AG04450 (cell line): ENCODE data around the gene PTGDR2. TPM values are rescaled to one million over a fixed set of nuclear protein-coding genes. Genes with fewer than 3 reads are reported as not detected.

Source experiments
- CTCF ChIA-PET: fragments of 300-600, 350-600 bp; formaldehyde crosslinking; extraction: SDS; loops from one replicate; lab custom pipeline; 2022; ENCODE audit warnings: antibody characterized with exemption, inconsistent platforms; lab: Charles Lee
- POLR2A ChIA-PET: fragments of 350-600 bp; formaldehyde crosslinking; extraction: SDS; loops from one replicate; lab custom pipeline; 2021; ENCODE audit warnings: antibody characterized with exemption, inconsistent platforms; lab: Yijun Ruan, JAX
- DNase-seq: peaks from one replicate; pipeline ENCODE4 v3.0.0-alpha.2; 2011; ENCODE audit warnings: low read depth, low spot score
- H3K27ac ChIP-seq: one replicate; pipeline ENCODE4 v1.5.1; 2012; ENCODE audit warnings: low read depth, low read length, control low read depth
- H3K27me3 ChIP-seq: one replicate; pipeline ENCODE4 v1.6.0; 2012; ENCODE audit warnings: low read length; ENCODE audit not compliant: control insufficient read depth, insufficient read depth
- H3K4me3 ChIP-seq: 2 replicates; pipeline ENCODE4 v1.5.1; 2011; ENCODE audit warnings: mild to moderate bottlenecking, low read depth, low read length, control low read depth
- H3K9me3 ChIP-seq: 2 replicates; pipeline ENCODE4 v1.5.1; 2012; ENCODE audit warnings: low read length; ENCODE audit not compliant: control insufficient read depth, insufficient read depth
- CTCF ChIP-seq: IDR thresholded peaks from 2 replicates; pipeline ENCODE4 v1.5.1; 2011; ENCODE audit warnings: low read depth, low read length, control low read depth, inconsistent platforms
- polyA plus RNA-seq: library from polyadenylated mRNA; depleted of rRNA; stranded (reverse); fragments of >200 nt; gene quantifications from 2 replicates; pipeline ENCODE4 v1.2.3, GENCODE V29; 2011

PTGDR2 gene
- polyA plus RNA-seq, 1 experiment: 0.92 TPM

- H3K4me3 ChIP-seq: no peak overlapping the region
- H3K27me3 ChIP-seq: peaks cover 6% of the 10 kb centered on the region
- no peak for TF ChIP-seq CTCF
- H3K27ac ChIP-seq: no peak overlapping the region
- no peak for DNase-seq
- ChIA-PET POLR2A (no interaction called here), CTCF (interaction anchor here (1.7 to 1.9 kb wide), 2 partner anchors 18 to 38 kb away, joined by 4 to 5 read pairs; no protein-coding TSS in a partner anchor)
- no peaks in the 10 kb centered on the region; the same call in 1 of the 2 replicates for H3K9me3 ChIP-seq
Measured at GRCh38 chr11:60869451-60869825, 13.7 kb upstream of the PTGDR2 start.

GRCh38 chr11:60868682-60869450 is 13.1 kb upstream of the PTGDR2 start:
- ChIA-PET CTCF (interaction anchor here (0.9 to 1.9 kb wide), 4 partner anchors 13 to 38 kb away, joined by 3 to 5 read pairs (median 4); partner anchors contain the start of gene PTGDR2), POLR2A (no interaction called here)
- TF ChIP-seq CTCF: no peak
- H3K9me3 ChIP-seq: no peaks in the 10 kb centered on the region; the same call in 1 of the 2 replicates
- H3K4me3 ChIP-seq: no peak overlapping the region
- DNase-seq: no peak
- H3K27me3 ChIP-seq: peaks cover 10% of the 10 kb centered on the region
- H3K27ac ChIP-seq: no peak overlapping the region

GRCh38 chr11:60867871-60868681 is 12.3 kb upstream of the PTGDR2 start:
- POLR2A ChIA-PET: interaction anchor here (0.6 kb wide), 1 partner anchor 13 kb away, joined by 3 read pairs; no protein-coding TSS in a partner anchor
- no peak for TF ChIP-seq CTCF
- Histone ChIP-seq H3K27me3 (peaks cover 10% of the 10 kb centered on the region), H3K9me3 (no peaks in the 10 kb centered on the region; the same call in 1 of the 2 replicates), H3K27ac (no peak overlapping the region), H3K4me3 (no peak overlapping the region)
- no peak for DNase-seq
- CTCF ChIA-PET: interaction anchor here (0.8 to 1.9 kb wide), 6 partner anchors 12 to 37 kb away, joined by 3 to 5 read pairs (median 4); partner anchors contain the start of gene PTGDR2

- no peak for DNase-seq
- CTCF ChIA-PET: interaction anchor here (0.8 to 1.2 kb wide), 2 partner anchors 20 to 32 kb away, joined by 3 to 4 read pairs; no protein-coding TSS in a partner anchor
- H3K27me3 ChIP-seq: peaks cover 10% of the 10 kb centered on the region
- POLR2A ChIA-PET: no interaction called here
- TF ChIP-seq CTCF: no peak
- no peak within 1 kb of the TSS for H3K4me3 ChIP-seq
- H3K9me3 ChIP-seq: no peaks in the 10 kb centered on the region; the same call in 1 of the 2 replicates
- no peak within 1 kb of the TSS for H3K27ac ChIP-seq
Measured at GRCh38 chr11:60866911-60867870, 11.4 kb upstream of the PTGDR2 start, which contains the start of gene ZP1. Gene ZP1 (plus strand): TSS chr11:60867542. CDS start chr11:60867562, 20 bp downstream.
